Measurements from ENCODE around the gene PCOLCE2.

DNA sequence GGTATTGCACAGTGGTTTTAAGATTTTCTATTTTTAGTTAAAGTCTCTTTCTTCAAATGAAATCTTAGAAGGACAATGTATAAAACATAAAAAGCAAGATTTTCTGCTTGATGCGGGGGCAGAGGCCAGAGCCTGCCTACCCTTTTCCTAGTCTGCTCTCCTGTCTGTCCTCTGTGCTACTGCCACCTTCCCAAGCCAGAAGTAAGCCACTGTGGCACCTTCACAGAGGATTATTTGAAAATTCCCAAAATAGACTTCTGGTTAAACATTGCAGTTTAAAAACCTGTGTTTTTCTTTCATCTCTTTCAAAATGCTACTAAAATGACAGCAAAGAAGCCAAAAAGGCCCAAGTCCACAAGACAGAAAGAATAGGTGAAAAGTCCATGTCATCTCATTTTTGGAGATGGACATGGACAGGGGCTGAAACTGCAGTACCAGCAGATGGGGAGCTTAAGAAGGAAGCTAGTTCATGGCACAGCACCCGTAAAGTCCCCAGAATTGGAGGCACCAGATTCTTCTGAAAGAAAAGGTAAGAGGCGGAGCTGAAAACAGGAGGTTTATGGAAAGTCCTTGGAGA, 37.6 kb upstream of the PCOLCE2 start:
- TF ChIP-seq, protein P1, sequence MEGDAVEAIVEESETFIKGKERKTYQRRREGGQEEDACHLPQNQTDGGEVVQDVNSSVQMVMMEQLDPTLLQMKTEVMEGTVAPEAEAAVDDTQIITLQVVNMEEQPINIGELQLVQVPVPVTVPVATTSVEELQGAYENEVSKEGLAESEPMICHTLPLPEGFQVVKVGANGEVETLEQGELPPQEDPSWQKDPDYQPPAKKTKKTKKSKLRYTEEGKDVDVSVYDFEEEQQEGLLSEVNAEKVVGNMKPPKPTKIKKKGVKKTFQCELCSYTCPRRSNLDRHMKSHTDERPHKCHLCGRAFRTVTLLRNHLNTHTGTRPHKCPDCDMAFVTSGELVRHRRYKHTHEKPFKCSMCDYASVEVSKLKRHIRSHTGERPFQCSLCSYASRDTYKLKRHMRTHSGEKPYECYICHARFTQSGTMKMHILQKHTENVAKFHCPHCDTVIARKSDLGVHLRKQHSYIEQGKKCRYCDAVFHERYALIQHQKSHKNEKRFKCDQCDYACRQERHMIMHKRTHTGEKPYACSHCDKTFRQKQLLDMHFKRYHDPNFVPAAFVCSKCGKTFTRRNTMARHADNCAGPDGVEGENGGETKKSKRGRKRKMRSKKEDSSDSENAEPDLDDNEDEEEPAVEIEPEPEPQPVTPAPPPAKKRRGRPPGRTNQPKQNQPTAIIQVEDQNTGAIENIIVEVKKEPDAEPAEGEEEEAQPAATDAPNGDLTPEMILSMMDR (IDR thresholded peaks at IDR 0.05; ENCODE audit: low read depth, low read length, poor library complexity, severe bottlenecking): no peak
- no peak for TF ChIP-seq EZH2phosphoT487 (IDR thresholded peaks at IDR 0.05; ENCODE audit: borderline replicate concordance, low read length)
